Stimulated activated CD8-positive, alpha-beta memory T cell treated with anti-CD3 and anti-CD28 coated beads, Interleukin-12 subunit alpha, Interleukin-12 subunit beta, amount 100 ng/mL, for 24 hours (primary cell): ENCODE data around the gene INO80.
"Not testable (repeated sequence)": the region's sequence is repeated elsewhere in the genome, so short reads cannot be mapped to it uniquely, and the experiment has no call there.

ENCODE experiments used
- DNase-seq: peaks from one replicate; pipeline ENCODE4 v3.0.0-alpha.2; 2020; ENCODE audit errors: extremely low read depth

INO80 gene

GRCh38 chr15:41116116-41116961 lies at the start of gene INO80:
TSS of gene INO80 (minus strand) at chr15:41116280. CDS start at chr15:41096310, 19,970 bp downstream.
- DNase-seq: peak; percentile 89

- no peak for DNase-seq
These were observed 45.7 kb upstream of the INO80 start for GRCh38 chr15:41161736-41162135.

- no peak for DNase-seq
These were observed 45.3 kb upstream of the INO80 start for GRCh38 chr15:41161336-41161735.

- DNase-seq: no peak
These were observed 44.7 kb upstream of the INO80 start for GRCh38 chr15:41160639-41161315.

DNA sequence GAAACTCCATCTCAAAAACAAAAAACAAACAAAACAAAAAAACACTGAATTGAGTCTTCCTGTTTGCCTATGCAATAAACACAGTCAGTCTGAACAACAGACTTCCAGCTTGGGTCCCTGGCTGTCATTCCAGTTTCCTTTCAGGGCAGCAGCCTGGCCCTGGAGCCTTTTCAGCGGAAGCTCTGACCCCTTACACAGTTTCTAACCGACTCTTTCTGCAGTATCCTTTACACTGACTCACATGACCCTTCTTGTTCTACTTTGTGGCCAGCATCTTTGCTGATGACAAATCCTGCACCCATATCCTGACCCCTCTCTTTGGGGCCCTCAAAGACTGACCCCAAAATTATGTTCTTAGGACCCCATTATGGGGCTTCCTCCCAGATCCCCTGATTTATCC lies 38.3 kb upstream of the INO80 start:
- no peak for DNase-seq

GRCh38 chr15:41153733-41154132 lies 37.7 kb upstream of the INO80 start:
- no peak for DNase-seq

DNA sequence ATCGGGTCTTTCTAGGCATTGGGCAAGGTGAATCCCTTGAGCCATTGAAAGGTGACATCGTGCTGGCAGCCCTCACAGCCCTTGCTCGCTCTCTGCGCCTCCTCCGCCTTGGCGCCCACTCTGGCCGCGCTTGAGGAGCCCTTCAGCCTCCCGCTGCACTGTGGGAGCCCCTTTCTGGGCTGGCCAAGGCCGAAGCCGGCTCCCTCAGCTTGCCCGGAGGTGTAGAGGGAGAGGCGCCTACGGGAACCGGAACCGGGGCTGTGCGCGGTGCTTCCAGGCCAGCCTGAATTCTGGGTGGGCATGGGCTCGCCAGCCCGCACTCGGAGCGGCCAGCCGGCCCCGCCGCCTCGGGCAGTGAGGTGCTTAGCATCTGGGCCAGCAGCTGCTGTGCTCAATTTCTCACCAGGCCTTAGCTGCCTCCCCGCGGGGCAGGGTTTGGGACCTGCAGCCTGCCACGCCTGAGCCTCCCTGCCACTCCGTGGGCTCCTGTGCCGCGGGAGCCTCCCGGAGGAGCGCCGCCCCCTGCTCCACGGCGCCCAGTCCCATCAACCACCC lies 35.4 kb upstream of the INO80 start:
- DNase-seq: no peak

- DNase-seq: no peak
These were observed 34.2 kb upstream of the INO80 start for GRCh38 chr15:41150279-41150678.

- DNase-seq: no peak
These were observed 32.0 kb upstream of the INO80 start for GRCh38 chr15:41148065-41148464.

DNA sequence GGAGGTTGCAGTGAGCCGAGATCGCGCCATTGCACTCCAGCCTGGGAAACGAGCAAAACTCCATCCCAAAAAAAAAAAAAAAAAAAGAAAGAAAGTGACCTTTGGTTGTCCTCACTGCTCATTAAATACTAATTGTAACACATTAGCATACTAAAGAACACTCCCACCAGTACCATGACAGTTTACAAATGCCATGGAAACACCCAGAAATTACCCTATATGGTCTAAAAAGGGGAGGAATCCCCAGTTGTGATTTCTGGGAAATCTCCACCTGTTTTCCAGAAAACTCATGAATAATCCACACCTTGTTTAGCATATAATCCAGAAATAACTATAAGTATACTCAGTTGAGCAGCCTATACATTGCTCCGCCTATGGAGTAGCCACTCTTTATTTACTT lies 23.5 kb upstream of the INO80 start:
- no peak for DNase-seq

- not testable (repeated sequence) for DNase-seq
These were observed 23.0 kb upstream of the INO80 start for GRCh38 chr15:41139112-41139511.

DNA sequence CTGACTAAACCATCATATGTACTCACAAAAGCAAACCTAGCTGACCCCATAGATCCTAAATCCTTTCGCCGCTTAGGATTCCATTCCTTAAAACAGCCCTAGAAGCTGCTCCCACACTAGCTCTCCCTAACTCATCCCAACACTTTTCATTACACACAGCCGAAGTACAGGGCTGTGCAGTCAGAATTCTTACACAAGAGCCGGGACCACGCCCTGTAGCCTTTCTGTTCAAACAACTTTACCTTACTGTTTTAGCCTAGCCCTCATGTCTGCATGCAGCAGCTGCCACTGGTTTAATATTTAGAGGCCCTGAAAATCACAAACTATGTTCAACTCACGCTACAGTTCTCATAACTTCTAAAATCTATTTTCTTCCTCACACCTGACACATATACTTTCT lies 19.5 kb upstream of the INO80 start:
- not testable (repeated sequence) for DNase-seq

DNA sequence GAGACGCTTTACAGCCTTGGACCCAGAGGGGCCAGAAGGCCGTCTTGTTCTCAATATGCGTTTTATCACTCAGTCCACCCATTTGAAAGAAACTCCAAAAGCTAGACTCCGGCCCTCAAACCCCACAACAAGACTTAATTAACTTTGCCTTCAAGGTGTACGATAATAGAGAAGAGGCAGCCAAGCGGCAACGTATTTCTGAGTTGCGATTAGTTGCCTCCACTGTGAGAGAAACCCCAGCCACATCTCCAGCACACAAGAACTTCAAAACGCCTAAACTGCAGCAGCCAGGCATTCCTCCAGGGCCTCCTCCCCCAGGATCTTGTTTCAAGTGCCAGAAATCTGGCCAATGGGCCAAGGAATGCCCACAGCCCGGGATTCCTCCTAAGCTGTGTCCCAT lies 17.4 kb upstream of the INO80 start:
- DNase-seq: no peak

DNA sequence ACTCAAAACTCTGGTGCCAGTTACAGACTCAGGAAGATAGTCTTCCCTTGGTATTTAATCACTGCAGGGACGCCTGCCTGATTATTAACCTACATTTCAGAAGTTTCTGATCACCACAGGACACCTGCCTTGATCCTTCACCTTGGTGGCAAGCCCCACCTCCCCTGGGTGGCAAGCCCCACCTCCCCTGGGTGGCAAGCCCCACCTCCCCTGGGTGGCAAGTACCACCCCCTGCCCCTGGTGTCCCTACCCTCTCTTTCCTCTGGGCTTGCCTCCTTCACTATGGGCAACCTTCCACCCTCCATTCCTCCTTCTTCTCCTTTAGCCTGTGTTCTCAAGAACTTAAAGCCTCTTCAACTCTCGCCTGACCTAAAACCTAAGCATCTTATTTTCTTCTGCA lies 16.0 kb upstream of the INO80 start:
- not testable (repeated sequence) for DNase-seq

GRCh38 chr15:41128174-41128902 lies 12.3 kb upstream of the INO80 start:
- DNase-seq: no peak

GRCh38 chr15:41125931-41126642 lies 10.0 kb upstream of the INO80 start:
- no peak for DNase-seq

GRCh38 chr15:41125063-41125669 lies 9.1 kb upstream of the INO80 start:
- no peak for DNase-seq

DNA sequence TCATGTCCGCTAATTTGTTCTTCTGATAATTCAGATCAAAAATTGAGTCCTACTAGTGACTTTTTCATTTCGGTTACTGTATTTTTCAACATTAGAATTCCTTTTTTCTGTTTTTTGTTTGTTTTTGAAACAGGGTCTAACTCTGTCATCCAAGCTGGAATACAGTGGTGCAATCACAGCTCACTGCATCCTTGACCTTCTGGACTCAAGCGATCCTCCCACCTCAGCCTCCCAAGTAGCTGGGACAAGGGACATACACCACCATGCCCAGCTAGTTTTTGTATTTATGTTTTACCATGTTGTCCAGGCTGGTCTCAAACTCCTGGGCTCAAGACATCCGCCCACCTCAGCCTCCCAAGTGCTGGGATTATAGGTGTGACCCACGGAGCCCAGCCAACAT lies 8.0 kb upstream of the INO80 start:
- no peak for DNase-seq

GRCh38 chr15:41122849-41123248 lies 6.8 kb upstream of the INO80 start:
- DNase-seq: no peak

DNA sequence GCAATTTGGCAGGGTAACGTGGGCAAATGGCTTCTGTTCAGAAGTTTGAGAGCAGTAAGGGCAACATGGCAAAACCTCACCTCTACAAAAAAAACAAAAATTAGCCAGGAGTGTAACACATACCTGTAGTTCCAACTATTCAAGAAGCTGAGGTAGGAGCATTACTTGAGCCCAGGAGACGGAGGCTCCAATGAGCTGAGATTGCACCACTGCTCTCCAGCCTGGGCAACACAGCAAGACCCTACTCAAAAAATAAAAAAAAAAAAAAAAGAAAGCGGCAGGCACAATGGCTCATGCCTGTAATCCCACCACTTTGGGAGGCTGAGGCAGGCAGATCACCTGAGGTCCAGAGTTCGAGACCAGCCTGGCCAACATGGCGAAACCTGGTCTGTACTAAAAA lies 5.9 kb upstream of the INO80 start:
- no peak for DNase-seq

GRCh38 chr15:41116962-41117252 lies 827 bp upstream of the INO80 start:
- no peak for DNase-seq
